Measurements from ENCODE around the gene HMGCS1.

GRCh38 chr5:43251754-43252153, 61.5 kb downstream of the HMGCS1 start:
- TF ChIP-seq, protein P1, sequence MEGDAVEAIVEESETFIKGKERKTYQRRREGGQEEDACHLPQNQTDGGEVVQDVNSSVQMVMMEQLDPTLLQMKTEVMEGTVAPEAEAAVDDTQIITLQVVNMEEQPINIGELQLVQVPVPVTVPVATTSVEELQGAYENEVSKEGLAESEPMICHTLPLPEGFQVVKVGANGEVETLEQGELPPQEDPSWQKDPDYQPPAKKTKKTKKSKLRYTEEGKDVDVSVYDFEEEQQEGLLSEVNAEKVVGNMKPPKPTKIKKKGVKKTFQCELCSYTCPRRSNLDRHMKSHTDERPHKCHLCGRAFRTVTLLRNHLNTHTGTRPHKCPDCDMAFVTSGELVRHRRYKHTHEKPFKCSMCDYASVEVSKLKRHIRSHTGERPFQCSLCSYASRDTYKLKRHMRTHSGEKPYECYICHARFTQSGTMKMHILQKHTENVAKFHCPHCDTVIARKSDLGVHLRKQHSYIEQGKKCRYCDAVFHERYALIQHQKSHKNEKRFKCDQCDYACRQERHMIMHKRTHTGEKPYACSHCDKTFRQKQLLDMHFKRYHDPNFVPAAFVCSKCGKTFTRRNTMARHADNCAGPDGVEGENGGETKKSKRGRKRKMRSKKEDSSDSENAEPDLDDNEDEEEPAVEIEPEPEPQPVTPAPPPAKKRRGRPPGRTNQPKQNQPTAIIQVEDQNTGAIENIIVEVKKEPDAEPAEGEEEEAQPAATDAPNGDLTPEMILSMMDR (conservative IDR thresholded peaks at IDR 0.05): no peak
- no peak for TF ChIP-seq ZFX (IDR thresholded peaks at IDR 0.05)

Data from C4-2B (cell line).